ENCODE data around the gene LPAR3.

The LPAR3 gene

DNA sequence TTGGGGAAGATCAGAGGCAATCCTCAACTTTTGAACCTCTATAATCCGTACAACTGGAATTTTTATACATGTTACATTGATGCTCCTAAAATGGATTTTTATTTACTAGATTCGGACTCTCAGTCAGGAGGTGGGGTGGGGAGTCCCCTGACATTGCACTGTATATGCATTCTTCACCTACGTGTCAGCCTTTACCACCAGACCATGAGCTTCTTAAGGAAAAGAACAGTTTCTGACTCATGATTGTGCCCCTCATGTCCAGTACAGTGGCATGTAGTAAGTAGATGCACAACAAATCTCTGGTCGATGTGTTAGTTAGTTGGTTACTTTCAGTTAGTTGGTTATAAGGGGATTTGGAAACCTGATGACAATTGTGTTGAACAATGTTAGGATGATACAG lies 15.4 kb downstream of the LPAR3 start:
- Mint-ChIP-seq H3K4me1 (no peaks in the 10 kb centered on the region), H3K27me3 (no peaks in the 10 kb centered on the region), H3K9me3 (no peaks in the 10 kb centered on the region), H3K27ac (no peak overlapping the region), H3K36me3 (peaks cover 2% of the 10 kb centered on the region), H3K4me3 (no peak overlapping the region)

DNA sequence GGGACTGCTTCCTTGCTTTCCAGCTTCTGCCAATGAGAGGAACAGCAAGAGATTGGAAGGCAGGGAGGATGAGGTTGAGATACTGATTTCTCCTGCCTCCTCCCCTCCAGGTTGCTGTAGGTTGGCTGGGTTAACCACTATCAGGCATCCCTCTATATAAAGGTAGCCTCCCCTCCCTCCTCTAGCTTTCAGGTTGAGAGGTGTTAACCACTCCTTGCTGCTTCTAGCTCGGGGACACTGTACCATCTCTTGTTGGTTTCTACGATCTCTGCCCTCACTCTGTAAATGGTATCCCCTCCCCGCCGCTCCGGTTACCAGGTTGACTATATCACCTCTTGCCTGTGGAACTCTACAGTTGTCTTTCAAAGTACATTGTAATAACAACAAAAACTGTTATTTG lies 16.7 kb downstream of the LPAR3 start:
- no peak overlapping the region for H3K4me3 Mint-ChIP-seq
- no peak overlapping the region for H3K27ac Mint-ChIP-seq
- H3K27me3 Mint-ChIP-seq, result no peaks in the 10 kb centered on the region
- no peaks in the 10 kb centered on the region for H3K36me3 Mint-ChIP-seq
- no peaks in the 10 kb centered on the region for H3K4me1 Mint-ChIP-seq
- no peaks in the 10 kb centered on the region for H3K9me3 Mint-ChIP-seq

DNA sequence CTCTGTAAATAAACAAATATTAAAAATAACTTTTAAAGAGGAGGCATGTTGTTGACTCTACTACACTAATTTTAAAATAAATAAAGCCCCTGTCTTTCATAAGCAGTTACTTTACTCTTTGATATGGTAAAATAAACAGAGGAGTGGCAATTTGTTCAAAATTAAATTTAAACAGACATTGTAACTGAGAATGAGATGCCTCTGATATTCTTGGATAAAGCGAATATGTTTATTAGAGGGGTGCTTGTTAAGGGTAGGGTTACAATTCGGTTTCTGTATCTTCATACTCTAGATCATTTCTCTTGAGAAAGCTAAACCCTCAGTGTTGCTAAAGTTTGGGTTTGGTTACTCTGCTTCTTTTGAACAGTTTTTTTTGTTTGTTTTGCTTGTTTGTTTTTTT lies 19.6 kb downstream of the LPAR3 start:
- Mint-ChIP-seq H3K27me3 (no peaks in the 10 kb centered on the region), H3K4me3 (no peak overlapping the region), H3K27ac (no peak overlapping the region), H3K4me1 (peaks cover 8% of the 10 kb centered on the region), H3K36me3 (no peaks in the 10 kb centered on the region), H3K9me3 (no peaks in the 10 kb centered on the region)

DNA sequence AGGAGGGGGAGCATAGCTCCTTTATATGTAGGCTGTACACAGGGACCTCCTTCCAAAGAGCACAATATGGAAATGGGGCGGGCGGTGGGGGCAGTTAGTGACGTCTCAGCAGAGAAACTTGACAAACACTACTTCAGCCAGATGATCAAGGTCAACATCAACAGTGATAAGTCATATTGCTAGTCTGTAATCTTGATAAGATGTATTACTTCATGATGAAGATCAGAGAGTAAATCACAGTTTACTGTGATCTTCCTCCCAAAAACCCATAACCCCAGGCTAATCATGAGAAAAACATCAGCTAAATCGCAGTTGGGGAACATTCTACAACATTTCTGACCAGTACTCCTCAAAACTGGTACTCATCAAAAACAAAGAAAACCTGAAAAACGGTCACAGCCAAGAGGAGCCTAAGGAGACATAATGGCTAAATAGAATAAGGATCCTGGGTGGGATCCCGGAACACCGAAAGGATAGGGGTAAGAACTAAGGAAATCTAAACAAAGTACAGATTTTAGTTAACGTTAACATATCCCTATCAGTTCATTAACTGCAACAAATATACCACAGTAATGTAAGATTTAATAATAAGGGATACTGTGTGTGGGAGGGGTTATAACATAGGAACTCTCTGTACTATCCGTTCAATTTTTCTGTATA lies 20.2 kb downstream of the LPAR3 start:
- H3K27ac Mint-ChIP-seq, result no peak overlapping the region
- no peak overlapping the region for H3K4me3 Mint-ChIP-seq
- no peaks in the 10 kb centered on the region for H3K27me3 Mint-ChIP-seq
- H3K4me1 Mint-ChIP-seq, result peaks cover 8% of the 10 kb centered on the region
- no peaks in the 10 kb centered on the region for H3K9me3 Mint-ChIP-seq
- H3K36me3 Mint-ChIP-seq, result no peaks in the 10 kb centered on the region

DNA sequence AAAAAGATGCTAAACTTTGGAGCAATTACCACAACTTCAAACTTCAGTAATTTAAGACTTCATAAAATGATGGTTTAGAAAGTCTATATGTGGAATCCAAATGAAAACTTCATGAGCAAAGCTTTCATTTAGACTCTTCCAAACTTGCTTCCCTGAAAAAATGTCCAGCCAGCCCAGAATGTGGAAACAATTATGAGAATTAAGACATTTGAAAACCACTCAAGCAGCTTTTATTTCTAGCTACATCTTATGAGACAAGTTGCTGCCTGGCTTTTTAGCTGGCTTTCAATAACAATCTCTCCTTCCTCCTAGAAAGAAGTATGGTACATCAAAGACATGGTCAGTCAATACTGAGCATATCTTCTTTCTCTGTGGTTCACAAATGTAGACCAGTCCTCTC lies 21.8 kb downstream of the LPAR3 start:
- Mint-ChIP-seq H3K36me3 (no peaks in the 10 kb centered on the region), H3K4me1 (peaks cover 8% of the 10 kb centered on the region), H3K27me3 (no peaks in the 10 kb centered on the region), H3K27ac (no peak overlapping the region), H3K4me3 (no peak overlapping the region), H3K9me3 (no peaks in the 10 kb centered on the region)

DNA sequence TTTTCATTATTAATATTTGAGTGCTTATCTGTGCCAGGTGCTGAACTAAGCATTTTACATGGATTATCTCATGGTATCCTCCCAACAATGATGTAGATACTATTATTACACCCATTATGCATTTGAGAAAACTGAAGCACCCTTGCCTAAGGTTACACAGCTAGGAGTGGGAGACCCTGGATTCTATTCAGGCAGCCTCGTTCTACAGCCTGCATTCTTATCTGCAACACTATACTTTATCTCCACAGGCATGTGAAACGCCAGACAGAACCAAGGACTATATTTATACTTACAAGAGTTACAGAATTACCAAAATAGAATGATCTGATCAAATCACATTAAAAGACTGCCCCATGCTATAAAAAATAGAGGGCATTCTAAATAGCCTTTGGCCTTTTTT lies 22.4 kb downstream of the LPAR3 start:
- H3K27me3 Mint-ChIP-seq, result no peaks in the 10 kb centered on the region
- no peak overlapping the region for H3K4me3 Mint-ChIP-seq
- H3K36me3 Mint-ChIP-seq, result no peaks in the 10 kb centered on the region
- peaks cover 8% of the 10 kb centered on the region for H3K4me1 Mint-ChIP-seq
- no peak overlapping the region for H3K27ac Mint-ChIP-seq
- no peaks in the 10 kb centered on the region for H3K9me3 Mint-ChIP-seq

DNA sequence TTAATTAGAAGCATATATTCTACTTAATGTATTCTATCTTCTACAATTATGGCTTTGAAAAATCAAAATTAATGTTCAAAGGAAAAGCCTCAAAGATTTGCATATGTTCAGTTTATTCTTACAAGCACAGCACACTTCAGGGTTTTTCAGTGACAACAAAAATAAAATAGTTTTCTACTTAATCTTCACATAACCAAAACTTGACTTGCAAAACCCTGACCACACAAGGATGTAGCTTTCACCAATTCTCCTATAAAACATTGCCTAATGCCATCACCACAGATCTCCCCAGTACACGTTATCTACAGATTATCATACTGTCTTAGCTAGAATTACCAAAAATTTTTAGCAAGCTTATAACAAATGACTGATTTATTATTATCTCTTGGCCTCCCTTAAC lies 23.3 kb downstream of the LPAR3 start:
- Mint-ChIP-seq H3K4me1 (peaks cover 13% of the 10 kb centered on the region), H3K9me3 (no peaks in the 10 kb centered on the region), H3K36me3 (peaks cover 4% of the 10 kb centered on the region), H3K27ac (no peak overlapping the region), H3K4me3 (no peak overlapping the region), H3K27me3 (no peaks in the 10 kb centered on the region)

DNA sequence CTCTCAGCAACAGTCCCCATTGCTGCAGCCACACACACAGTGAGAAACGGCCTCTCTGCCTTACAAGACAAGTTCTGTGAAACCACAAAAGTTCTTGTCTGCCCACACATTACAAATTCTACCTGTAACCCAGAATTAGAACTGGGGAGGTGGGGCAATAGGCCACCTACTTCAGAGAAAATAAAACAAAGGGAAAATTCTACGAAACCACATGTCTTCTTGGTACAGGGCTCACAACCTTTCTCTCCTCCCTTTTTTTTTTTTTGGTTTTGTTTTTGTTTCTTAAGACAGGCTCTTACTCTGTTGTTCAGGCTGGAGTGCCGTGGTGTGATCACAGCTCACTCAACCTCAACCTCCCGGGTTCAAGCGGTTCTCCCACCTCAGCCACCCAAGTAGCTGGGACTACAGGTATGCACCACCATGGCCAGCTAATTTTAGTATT lies 30.2 kb downstream of the LPAR3 start:
- peak overlapping the region; percentile 74 for H3K4me3 Mint-ChIP-seq
- no peaks in the 10 kb centered on the region for H3K27me3 Mint-ChIP-seq
- peaks cover 62% of the 10 kb centered on the region for H3K4me1 Mint-ChIP-seq
- H3K27ac Mint-ChIP-seq, result peak overlapping the region; percentile 73
- no peaks in the 10 kb centered on the region for H3K9me3 Mint-ChIP-seq
- peaks cover 4% of the 10 kb centered on the region for H3K36me3 Mint-ChIP-seq

DNA sequence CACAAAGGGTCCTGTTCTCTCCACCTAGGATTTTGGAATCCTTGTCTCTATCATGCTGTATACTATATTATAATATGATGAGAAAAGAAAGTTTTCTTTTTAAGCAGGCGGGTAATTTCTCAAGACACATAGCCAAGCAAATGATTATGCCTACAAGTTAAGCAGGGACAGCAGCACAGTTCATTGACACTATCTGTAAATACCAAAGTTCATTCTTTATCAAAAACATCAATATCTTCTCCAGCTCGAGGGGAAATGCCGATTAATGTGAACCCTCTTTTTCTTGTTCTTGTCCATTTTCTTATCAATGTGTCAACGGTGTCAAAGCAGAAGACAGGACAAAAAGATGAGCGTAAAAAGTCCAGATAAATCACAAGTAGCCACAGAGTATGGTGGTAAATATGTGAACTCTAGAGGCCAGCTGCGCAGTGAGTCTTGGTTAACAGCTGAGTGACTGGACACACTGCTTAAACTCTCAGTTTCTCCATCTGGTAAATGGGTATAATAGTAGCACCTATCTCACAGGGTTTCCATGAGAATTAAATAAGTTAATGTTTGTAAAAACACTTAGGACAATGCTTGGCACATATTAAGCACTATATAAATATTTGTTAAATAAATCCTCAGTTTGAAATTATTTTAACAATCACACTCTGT lies 30.9 kb downstream of the LPAR3 start:
- no peaks in the 10 kb centered on the region for H3K27me3 Mint-ChIP-seq

DNA sequence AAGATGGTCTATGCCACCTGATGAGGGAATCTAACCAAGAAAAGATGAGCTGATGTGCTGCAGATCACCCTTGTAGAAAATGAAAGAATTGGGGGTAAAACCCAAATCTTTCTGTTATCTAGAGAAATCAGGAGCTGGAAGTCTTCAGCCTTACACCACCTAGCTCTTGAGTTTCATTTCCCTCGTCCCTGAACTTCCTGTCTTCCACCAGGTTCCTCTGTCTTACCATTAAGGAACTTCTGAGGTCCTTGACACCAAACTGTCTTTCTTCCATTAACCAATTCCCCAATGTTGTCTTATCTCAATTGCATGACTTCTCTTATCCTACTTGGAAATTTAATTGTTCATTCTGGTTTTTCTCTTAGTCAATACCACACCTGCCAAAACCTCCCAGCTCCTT lies 31.5 kb downstream of the LPAR3 start:
- Mint-ChIP-seq H3K4me1 (peaks cover 63% of the 10 kb centered on the region), H3K27me3 (no peaks in the 10 kb centered on the region), H3K4me3 (no peak overlapping the region), H3K36me3 (peaks cover 4% of the 10 kb centered on the region), H3K9me3 (no peaks in the 10 kb centered on the region), H3K27ac (peak overlapping the region; percentile 25)

More for the DNA sequence above, 30.9 kb downstream of the LPAR3 start:
- Mint-ChIP-seq H3K36me3 (peaks cover 4% of the 10 kb centered on the region), H3K9me3 (no peaks in the 10 kb centered on the region), H3K4me3 (no peak overlapping the region), H3K27ac (no peak overlapping the region), H3K4me1 (peaks cover 62% of the 10 kb centered on the region)

DNA sequence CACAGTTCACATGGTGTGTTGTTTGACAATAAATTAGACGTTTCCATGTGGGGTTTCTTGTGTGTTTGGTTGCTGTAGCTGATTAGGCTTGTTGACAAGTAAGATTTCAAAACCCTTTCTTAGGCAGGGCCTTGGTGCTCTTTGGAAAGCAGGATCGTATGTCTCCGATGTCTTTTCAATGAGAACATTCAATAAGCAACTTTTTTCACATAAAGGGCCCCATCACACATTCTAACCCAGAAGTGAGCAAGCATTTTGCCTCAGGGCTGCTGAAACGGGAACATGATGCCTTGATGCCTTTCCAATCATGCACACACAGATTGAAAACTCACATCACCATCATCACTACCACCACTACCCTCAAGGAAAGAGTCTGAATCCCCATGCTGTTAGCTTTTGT lies 33.1 kb downstream of the LPAR3 start:
- H3K27me3 Mint-ChIP-seq, result no peaks in the 10 kb centered on the region
- no peak overlapping the region for H3K27ac Mint-ChIP-seq
- H3K36me3 Mint-ChIP-seq, result peaks cover 1% of the 10 kb centered on the region
- H3K4me1 Mint-ChIP-seq, result peaks cover 72% of the 10 kb centered on the region
- H3K9me3 Mint-ChIP-seq, result no peaks in the 10 kb centered on the region
- no peak overlapping the region for H3K4me3 Mint-ChIP-seq

DNA sequence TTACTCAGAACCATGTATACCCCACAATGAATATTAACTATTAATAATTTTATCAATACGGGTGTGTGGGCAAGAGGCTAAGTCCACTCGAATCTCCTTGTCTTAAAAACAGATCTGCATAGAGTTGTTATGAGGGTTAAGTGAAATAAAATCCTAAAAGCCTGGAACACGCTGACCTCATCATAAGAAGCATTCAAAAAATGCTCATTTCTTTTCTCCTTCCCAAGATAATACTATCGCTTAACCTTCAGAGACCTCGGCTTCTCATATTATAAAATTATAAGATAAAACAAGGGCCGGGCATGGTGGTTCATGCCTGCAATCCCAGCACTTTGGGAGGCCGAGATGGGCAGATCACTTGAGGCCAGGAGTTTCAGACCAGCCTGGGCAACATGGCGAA lies 35.1 kb downstream of the LPAR3 start:
- Mint-ChIP-seq H3K27ac (no peak overlapping the region), H3K27me3 (no peaks in the 10 kb centered on the region), H3K36me3 (no peaks in the 10 kb centered on the region), H3K9me3 (no peaks in the 10 kb centered on the region), H3K4me1 (peaks cover 75% of the 10 kb centered on the region), H3K4me3 (no peak overlapping the region)

DNA sequence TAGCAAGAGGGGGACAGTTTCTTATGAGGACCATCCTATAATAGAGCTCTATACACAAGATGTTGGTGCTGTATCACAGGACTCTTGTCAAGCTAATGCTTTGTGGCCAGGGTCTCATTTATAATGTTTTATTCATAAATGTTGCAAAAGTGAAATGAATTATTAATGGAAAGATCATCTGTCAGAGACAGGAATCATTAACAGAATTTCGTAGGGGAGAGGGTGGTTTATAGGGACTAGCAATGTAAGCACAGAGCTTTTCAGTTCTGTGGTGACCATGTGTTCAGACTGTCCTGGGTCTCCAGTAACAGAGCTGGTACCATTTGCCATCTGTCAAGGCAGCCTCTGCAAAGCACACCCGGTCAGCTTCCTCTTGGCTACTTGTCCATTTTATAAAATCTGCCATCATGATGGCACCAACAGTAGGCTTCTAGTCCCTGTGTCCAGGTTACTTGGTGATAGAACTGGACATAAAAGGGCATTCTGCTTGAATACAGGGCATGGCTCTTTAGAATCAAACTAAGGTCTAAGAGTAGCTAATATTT lies 36.2 kb downstream of the LPAR3 start:
- H3K9me3 Mint-ChIP-seq, result no peaks in the 10 kb centered on the region
- no peaks in the 10 kb centered on the region for H3K27me3 Mint-ChIP-seq
- H3K27ac Mint-ChIP-seq, result no peak overlapping the region
- no peaks in the 10 kb centered on the region for H3K36me3 Mint-ChIP-seq
- H3K4me3 Mint-ChIP-seq, result no peak overlapping the region
- H3K4me1 Mint-ChIP-seq, result peaks cover 73% of the 10 kb centered on the region

DNA sequence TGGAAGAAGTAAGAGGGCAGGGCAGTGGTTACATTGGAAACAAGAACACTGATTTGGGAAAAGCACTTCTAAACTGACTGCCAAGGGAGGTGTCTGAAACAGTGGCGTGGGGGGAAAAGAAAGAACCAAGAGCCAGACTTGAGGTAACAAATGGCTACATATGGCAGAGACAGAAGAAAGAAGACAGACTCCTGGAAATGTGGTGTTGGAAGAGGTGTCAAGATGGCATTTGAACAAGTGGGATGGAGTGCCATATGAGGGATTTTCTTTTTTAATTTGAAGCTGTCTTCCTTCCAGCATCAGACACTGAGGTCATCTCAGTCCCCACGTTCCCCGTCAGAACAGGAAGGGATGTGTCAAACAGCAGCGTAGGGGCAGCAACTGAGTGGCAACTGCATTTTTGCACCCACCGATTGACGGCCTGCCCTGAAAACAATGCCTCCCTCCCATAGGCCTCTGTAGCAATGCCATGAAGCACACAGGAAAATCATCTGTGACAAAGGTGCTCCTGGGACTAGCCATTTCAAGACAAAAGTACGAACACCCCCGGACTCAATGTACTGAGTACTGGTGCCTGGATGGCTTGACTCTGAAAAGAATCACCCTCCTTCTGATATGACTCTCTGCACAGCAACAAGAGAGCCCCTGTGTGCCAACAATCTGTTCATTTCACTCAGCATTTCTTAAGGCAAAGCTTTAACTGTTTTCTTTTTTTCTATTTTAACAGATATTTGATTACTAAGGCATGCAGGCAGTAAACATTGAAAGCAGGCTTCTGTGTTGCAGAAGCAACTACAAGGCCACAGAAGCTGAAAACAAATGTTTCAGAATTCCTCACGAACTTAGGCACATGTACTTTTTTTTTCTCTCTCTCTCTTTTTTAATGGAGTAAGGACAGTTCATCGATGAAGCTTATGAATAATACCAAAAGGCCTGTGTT lies 37.0 kb downstream of the LPAR3 start:
- H3K36me3 Mint-ChIP-seq, result no peaks in the 10 kb centered on the region
- no peak overlapping the region for H3K27ac Mint-ChIP-seq
- no peaks in the 10 kb centered on the region for H3K27me3 Mint-ChIP-seq
- H3K4me1 Mint-ChIP-seq, result peaks cover 68% of the 10 kb centered on the region
- no peaks in the 10 kb centered on the region for H3K9me3 Mint-ChIP-seq
- no peak overlapping the region for H3K4me3 Mint-ChIP-seq

DNA sequence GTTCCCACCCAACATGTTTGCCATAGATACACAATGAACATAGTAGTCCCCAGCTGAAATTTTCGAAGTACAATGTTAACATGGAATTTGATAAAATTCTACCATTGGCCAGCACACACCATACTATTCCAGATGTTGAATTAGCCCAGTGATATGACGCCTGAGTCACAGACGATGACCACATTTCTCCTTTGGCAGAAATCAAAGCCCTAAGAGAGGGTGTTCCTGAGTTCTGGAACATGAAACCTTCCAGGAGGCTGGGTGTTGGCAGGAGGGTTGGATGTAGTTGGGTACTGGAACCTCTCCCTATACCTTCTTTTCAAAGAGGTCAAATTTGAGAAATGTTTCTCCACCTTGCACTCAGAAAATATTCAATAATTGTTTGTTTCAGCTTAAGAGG lies 37.8 kb downstream of the LPAR3 start:
- Mint-ChIP-seq H3K4me1 (peaks cover 64% of the 10 kb centered on the region), H3K36me3 (no peaks in the 10 kb centered on the region), H3K27me3 (no peaks in the 10 kb centered on the region), H3K9me3 (no peaks in the 10 kb centered on the region), H3K27ac (peak overlapping the region; percentile 66), H3K4me3 (no peak overlapping the region)

Measured in activated naive CD4-positive, alpha-beta T cell treated with anti-CD3 and anti-CD28 coated beads, Interleukin-2, amount 50 U/mL, for 24 hours (primary cell).